GM19467 (cell line): ENCODE measurements around the gene NID2.

Experiments used
- ATAC-seq: cut with Tn5 transposase; IDR thresholded peaks from one replicate; pipeline ENCODE4 v1.9.1; 2021; ENCODE audit warnings: mild to moderate bottlenecking, moderate library complexity; ENCODE audit not compliant: unreplicated experiment

The NID2 gene

DNA sequence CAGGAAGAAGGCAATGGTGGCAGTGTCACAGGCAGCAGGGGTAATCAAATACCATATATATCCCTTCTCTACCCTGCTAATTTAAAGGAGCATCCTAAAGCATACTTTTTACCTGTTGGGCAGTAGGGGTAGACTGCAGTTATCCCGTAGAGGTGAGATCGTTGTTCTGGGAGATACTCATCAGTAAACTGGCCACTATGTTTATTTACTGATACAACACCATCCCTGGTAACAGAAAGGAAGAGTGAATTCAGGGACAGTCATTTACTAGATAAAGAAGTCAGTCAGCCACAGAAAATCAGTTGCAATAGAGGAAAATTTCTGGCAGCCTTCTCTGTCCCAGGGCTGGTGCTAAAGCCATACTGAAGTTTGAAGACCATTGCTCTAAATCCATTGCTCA lies 63.2 kb downstream of the NID2 start:
- no peak for ATAC-seq

DNA sequence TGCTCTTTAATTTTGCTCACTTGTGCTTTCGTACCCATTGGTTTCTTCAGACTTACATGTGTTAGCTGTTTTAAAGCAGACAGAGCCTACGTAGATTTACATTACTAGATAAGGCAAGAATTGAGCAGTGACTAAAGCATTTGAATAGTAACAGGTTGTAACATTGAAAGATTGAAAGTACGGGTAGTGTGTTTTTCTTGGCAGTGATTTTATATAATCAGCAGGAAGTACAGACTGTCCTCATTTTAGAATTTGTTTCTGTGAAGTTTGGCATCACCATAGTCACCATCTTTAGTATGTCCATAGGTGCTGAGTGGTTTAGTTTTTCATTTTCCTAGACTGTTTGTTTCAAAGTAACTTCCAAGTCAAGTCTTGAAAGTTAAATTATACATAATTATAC lies 65.5 kb downstream of the NID2 start:
- no peak for ATAC-seq

DNA sequence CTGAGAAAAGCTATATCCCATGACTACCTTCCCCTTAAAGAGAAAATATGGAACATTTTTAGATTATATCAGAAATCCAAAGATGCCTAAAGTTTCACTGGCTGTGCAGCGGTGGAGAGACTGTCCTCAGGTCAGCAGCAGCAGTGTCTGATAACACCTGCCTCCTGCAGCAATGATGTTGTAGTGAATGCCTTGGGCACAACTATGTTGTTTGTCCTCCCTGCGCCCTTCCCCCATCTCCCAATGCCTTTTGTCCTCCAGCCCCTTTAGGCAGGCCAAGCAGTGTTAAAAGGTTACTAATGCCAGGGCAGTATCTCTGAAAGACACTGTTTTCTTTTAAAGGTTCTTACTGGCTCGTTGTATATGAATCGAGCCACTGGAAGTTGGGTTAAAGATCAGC lies 66.3 kb downstream of the NID2 start:
- ATAC-seq: no peak

DNA sequence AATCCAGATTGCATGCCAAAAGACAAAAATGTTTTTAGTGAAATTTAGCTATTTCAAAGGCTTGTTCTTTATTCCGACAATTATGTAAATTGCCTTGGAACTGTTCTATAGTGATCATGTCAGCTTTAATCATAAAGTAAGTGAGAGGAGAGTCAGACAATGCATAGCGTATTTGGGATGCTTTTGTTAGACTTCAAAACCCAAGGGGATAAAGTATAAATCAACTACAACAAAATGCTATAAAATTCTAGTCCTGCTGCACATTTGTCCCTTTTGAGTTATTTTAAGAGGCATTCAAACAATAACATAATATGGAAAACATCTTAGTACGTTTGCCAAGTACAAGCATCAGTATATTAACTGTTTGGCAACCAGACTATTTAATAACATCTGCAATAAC lies 68.2 kb downstream of the NID2 start:
- no peak for ATAC-seq

DNA sequence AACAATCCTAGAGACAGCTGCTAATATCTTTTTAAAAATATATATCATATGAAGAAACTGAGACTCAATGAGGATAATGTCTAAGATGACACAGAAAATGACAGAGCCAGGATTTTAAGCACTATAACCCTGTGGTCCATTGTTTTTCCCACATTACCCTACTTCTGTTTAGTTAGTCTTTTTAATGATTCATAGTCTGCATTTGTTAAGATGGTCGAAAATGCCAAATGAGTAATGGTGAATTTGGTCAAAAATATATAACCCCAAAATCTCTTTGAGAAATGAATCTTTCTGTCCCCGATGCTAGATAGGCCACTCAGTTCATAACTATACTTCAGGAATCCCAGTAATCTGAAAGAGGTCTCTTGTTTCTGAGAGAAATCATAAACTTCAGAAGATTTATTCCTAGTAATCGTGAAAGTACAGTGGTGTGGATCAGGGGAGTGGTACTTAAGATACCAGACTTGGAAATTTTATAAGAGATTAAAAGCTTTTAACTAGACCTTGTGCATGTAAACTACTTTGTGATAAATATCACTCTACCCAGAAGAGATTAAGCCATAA lies 68.8 kb downstream of the NID2 start:
- no peak for ATAC-seq

DNA sequence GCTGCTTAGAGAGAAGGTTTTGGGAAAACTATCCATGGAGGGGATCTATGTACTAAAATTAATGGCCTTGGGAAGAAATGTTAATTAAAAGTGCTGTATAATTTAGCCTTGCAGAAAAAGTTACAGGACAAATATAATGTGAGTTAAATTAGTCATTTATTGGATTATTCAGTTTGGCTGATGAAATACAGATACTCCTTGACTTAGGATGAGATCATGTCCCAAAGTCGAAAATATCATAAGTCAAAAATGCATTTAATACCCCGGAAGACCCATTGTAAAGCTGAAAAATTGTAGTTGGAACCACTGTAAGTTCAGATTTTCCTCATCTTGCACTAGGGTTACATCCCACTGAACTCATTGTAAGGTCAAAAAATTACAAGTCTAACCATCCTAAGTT lies 69.8 kb downstream of the NID2 start:
- no peak for ATAC-seq

DNA sequence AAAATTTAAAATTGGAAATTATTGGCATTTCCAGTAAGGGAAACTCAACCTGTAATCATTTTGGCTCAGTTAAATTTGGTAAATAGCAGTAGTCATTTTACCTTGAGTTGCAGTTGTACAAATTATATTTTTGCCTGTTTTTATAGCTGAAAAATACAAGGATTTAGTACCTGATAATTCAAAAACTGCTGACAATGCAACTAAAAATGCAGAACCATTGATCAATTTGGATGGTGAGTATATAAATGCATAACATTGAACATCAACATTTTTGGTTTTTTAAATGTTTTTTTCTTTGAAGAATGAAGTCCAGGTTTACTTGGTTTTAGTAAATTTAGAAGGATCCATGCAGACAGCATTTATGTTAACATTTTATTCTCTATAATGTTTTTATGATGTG lies 70.5 kb downstream of the NID2 start:
- no peak for ATAC-seq

DNA sequence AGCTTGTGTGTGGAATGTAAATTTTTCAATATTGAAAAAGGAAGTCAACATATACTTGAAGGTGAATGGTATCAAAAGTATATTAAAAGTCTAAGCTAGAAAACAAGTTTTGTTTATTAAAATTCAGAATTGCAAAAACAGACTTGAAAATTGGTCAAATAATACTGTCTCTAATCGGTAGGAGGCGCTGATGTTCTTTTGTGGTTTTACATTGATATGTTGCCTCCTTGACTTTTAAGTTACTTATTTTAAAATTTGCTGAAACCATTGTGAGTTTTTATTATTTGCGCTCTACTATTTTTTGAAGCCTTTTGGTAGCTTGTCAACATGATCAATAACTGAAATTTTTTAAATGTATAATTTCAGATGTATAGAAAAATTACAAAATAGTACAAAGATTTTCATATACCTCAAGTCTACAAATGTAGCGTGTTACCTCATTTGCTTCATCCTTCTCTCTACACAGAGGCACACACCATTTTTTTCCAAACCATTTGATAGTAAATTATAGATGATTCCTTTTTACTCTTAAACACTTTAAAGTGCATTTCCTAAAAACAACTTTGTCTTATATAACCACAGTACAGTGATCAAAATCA lies 72.6 kb downstream of the NID2 start:
- no peak for ATAC-seq

DNA sequence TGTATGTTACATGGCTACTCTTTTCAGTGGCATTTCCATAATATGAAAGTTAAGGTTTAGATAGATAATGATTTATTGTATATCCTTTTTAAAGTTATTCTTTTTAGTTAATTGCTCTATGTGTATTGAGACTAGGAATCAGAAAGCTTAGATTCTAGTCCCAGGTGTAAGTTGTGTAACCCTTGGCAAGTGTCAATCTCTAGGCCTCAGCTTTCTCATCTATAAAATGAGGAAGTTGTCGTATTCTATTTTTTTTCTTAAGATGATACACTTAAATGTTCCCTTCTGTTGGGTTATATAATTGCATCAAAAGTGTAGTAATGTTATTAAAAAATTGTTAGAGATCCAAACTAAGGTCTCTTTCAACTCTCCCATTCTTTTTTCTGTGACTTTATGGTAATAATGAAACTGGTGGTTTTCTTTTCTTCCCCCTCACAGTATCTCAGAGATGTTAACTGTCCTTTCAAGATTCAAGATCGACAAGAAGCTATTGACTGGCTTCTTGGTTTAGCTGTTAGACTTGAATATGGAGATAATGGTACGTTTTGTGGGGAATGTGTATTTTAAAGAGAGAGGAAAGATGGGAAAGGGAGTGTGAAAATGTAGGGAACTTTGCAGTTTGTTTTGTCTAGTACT lies 75.5 kb downstream of the NID2 start:
- ATAC-seq: no peak

DNA sequence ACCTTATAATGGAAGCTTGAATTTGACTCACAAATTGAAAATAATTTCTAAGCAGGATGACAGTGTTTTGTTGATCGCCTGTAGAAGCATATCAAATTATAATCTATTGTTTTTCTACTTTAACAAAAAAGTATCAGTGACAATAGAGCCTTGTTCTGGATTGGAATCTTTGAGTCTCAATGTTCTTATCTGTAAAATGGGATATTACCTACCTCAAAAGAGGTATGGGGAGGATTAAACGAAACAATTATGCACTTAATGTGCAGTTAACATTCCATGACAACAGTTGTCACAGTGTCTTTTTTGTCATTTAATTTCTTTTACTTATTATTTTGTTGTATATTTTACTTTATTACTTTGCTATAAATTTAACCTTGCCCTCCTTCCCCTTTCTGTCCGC lies 78.4 kb downstream of the NID2 start:
- no peak for ATAC-seq

DNA sequence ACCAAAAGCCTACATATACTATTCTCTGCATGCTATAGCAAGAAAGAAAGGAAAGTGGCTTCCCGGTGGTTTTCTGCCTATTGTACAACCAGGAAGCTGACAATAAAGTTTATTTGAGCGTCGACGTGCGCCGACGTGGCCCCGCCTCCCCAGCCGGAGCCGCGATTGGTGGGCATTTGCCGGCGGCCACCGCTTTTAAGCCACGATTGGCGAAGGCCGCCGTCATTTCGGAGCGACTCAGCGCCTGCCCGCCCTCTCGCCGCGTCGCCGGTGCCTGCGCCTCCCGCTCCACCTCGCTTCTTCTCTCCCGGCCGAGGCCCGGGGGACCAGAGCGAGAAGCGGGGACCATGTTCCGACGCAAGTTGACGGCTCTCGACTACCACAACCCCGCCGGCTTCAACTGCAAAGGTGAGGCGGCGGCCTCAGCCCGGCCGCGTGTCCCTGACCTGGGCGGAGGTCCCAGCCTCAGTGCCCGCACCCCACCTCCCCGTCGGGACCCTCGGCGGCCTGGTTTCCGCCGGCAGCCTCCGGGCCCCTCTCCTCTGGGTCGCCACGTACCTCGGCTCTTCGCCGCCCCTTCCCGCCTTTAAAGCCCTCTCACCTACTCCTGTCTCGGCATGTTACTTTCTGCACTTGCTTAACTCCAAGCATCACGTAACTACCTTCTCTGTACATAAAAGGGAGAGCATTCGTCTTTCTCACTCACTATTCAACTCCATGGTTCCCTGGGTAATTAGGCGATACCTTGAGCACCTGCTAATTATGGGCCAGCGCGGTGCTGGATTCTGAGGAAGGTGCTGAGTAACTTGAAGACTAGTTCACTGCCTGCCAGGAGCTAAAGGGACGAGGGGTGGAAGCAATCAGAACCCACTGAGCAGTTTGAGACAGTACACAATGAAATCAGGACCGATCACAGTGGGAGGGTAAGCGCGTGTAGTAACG lies 79.3 kb downstream of the NID2 start, which contains the start of gene RTRAF:
RTRAF (plus strand) TSS at position 254 of the 942 bp plus-strand sequence; CDS start at position 348, 94 bp downstream.
- ATAC-seq: peak; percentile 91

DNA sequence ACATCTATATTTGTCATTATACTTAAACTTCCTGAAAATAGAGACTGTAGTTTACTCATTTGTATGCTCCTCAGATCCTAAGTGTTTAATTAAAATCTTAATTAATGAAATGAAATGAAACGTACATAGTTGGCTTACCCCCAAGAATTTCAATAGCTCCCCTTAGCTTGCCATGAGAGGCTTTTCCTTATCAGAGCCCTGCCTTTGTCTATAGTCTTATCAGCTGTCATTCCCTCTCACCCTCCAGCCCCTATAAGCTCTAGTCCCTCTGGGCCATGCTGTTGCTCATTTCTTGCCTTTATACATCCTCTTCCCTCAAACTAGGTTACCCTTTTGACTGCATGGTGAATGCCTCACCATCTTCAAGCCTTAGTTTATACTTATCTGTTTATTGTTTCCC lies 80.6 kb downstream of the NID2 start:
- ATAC-seq: no peak

DNA sequence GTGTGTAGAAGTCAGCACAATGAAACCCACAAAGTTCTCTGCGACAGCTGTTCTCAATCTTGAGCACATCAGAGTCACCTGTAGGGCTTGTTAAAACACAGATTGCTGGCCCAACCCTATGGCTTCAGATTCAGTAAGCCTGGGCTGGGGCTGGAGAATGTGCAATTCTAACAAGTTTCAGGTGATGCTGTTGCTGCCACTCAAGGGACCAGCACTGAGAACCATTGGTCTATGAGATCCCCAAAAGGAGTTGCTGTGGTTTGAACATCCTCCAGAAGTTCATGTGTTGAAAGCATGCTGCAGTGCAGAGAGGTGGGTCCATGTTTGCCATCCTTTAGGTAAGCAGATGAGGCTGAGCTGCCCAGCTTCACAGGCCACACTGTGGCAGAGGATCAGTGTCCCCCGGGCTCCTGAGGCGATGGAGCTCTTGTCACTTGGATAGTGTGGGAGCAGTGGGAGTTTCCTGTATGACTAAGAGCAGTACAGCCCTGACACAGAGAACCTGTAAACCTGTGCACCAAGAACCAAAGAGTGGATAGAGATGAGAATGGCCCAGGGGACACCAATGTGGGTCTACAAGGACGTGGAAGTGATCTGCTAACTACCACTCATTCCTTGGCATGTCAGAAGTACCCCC lies 87.5 kb downstream of the NID2 start:
- ATAC-seq: no peak

DNA sequence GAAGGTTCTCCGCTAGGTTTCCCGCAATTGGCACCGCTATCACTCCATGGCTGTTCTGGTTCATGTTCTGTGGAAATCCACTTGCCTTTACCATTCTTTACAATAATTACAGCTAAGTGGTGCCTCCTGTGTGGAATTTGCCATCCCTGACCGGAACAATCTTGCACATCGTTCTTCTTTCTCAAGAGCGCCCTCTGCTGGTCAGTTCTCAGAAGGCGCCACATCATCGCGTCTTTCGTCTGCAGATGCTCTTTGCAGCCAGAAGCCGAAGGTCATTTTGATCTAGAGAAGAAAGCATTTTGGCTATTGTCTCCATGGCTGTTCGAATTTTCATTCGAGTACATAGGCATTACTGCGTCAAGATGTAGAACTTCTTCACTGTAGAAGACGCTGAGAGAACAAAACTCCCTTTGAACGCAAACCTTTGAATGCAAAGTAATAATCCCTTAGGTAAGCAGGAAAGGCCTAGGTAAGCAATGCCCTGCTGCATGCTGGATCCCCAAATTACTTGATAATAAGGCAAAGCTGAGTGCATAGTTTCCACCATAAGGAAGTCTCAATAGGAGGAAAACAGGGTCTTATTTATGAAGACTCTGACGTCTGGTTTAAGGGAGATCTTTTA lies 89.7 kb downstream of the NID2 start:
- ATAC-seq: no peak

DNA sequence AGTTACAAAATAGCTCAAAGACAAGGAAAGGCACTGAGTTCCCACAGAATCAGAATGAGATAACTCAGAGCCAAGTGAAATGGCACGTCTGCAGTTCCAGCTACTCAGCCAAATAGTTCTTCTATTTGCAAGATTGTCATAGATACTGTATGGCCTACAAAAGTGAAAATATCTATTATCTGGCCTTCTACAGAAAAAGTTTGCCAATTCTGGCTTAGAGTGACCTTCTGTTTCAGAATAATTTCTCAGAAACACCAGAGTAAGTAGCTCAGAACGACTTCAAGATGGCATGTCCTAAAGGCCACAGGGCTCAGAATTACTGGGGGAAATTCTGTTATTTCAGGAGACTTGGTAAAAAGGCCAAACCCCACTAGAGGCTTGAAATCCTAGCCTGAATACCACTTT lies 90.2 kb downstream of the NID2 start:
- ATAC-seq: no peak

DNA sequence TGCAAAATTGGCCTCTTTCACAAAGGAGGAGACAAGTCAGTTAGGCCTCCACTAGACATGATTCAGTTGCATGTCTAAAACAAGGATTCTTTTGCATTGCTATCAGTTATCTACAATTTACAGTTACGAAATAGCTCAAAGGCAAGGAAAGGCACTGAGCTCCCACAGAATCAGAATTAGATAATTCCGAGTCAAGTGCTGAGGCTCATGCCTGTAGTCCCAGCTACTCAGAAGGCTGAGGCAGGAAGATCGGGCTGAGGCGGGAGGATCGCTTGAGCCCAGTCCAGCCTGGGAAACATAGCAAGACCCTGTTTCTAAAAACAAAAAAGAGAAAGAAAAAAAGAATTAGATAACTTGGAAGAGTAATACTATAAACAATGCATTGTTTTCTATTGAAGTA lies 91.8 kb downstream of the NID2 start:
- no peak for ATAC-seq

DNA sequence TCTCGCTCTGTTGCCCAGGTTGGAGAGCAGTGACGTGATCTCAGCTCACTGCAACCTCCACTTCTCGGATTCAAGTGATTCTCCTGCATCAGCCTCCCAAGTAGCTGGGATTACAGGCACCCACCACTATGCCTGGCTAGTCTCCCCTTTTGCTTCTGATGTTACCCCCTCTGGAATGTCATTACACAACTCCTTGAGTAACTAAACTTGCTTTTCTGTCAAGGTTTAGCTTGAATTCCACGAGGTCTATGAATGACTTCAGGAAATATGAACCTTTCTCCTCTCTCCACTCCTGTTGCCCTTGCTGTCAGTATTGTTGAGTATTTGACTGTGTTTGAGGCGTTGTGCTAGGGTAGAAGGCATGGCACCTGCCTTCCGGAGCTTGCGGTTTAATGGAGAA lies 96.3 kb downstream of the NID2 start:
- no peak for ATAC-seq

DNA sequence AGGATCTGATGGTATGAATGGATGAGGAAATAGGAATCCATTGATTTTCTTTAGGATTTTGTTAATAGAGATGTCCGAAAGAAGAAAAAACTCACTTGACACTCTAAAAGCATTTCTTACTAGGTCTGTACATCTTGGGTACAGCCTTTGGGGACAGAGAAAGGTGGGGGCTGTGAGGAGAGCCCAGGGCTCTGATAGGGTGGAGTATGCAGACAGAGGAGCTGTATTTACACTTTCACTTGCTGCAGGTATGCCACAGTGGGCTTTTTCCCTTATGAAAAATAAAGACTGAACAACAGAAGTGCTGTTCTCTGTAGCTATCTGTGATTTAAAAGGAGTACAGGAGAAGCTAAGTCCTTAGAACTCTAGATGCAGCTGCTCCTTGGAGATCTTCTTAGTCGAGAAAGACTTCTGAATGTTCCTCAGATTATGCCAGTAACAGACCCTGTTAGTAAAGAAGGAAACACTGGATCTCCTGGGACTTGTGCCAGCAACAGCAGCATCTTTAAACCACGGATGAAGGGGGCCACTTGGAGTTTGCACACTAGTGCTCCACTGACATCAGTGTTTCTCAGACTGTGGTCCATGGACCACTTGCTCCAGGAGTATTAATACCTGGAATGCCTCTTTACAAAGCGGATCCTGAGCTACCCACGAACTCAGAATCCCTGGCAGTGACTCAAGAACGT lies 98.9 kb downstream of the NID2 start:
- no peak for ATAC-seq

DNA sequence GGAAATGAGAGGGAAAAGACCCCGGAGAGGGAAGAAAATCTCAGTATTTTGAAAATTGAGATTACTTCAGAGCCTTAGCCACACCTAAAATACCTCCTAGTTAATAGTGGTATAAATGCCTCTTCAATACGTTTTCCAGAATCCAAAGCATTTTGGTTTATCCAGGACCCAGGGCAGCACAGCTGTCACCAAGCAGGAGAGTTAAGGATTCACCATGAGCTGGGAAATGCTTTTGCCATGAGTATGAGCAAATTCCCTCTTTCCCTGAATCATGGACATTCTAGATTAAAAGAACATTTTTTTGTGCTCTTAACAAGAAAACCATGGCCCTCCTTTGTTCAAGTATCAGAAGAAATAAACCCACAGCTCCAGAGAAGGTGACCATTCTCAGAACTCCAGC lies 101.3 kb downstream of the NID2 start:
- no peak for ATAC-seq

DNA sequence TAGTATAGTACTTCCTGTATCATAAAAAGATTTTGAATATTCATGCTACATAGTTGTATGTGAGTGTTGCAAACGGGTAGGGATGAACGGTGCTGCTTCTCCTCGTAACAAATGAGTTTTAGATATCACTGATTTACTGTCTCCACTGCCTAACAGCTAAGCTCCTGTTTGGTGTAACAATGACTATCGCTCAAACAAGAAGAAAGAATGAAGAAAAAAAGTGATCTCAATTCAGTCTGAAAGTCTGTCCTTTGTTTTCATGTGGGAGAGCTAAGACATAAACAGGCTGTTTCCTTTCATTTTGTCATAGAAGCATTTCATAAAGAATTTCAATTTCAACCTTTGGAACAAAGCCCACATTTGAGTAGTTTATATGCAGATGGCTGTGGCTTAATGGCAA lies 105.6 kb downstream of the NID2 start:
- ATAC-seq: no peak
